NT2/D1 (cell line): Measurements from ENCODE around the gene C1orf159.
"Not testable (repeated sequence)": the region's sequence is repeated elsewhere in the genome, so short reads cannot be mapped to it uniquely, and the experiment has no call there.

ENCODE experiments used
- SUZ12 ChIP-seq: IDR thresholded peaks from 2 replicates; pipeline ENCODE4 v1.6.1; 2011; ENCODE audit not compliant: insufficient read length, insufficient read depth; ENCODE audit errors: extremely low read depth
- YY1 ChIP-seq: IDR thresholded peaks from 2 replicates; pipeline ENCODE4 v1.6.1; 2011; ENCODE audit not compliant: insufficient read length, insufficient read depth

DNA sequence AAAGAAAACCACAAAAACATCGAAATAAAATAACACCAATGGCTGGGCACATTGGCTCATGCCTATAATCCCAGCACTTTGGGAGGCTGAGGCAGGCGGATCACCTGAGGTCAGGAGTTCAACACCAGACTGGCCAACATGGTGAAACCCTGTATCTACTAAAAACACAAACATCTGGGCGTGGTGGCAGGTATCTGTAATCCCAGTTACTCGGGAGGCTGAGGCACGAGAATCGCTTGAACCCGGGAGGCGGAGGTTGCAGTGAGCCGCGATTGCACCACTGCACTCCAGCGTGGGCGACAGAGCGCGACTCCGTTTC is 58.2 kb downstream of the C1orf159 start:
- not testable (repeated sequence) for TF ChIP-seq YY1, SUZ12
